GM21360 (cell line): ENCODE data around the gene KLF12.

Source experiments
- ATAC-seq: cut with Tn5 transposase; IDR thresholded peaks from one replicate; pipeline ENCODE4 v1.9.1; 2021; ENCODE audit warnings: mild to moderate bottlenecking, moderate library complexity; ENCODE audit not compliant: unreplicated experiment

KLF12 gene

GRCh38 chr13:74134221-74134776 lies at the start of gene KLF12:
TSS of gene KLF12 (minus strand) at chr13:74134404.
- ATAC-seq, result peak; percentile 62

GRCh38 chr13:74182491-74182890 lies 48.3 kb upstream of the KLF12 start:
- ATAC-seq, result no peak

GRCh38 chr13:74174810-74175209 lies 40.6 kb upstream of the KLF12 start:
- no peak for ATAC-seq

- ATAC-seq, result no peak
Measured at GRCh38 chr13:74173822-74174221, 39.6 kb upstream of the KLF12 start.

- ATAC-seq, result no peak
Measured at GRCh38 chr13:74171641-74172040, 37.4 kb upstream of the KLF12 start.

GRCh38 chr13:74169676-74170075 lies 35.5 kb upstream of the KLF12 start:
- ATAC-seq, result no peak

GRCh38 chr13:74168263-74168675 lies 34.1 kb upstream of the KLF12 start:
- ATAC-seq, result no peak

GRCh38 chr13:74166261-74167004 lies 32.2 kb upstream of the KLF12 start:
- no peak for ATAC-seq

- ATAC-seq, result no peak
Measured at GRCh38 chr13:74162782-74163181, 28.6 kb upstream of the KLF12 start.

- no peak for ATAC-seq
Measured at GRCh38 chr13:74162135-74162534, 27.9 kb upstream of the KLF12 start.

GRCh38 chr13:74158571-74159352 lies 24.6 kb upstream of the KLF12 start:
- no peak for ATAC-seq

- ATAC-seq, result peak; percentile 67
Measured at GRCh38 chr13:74158028-74158427, 23.8 kb upstream of the KLF12 start.

- ATAC-seq, result no peak
Measured at GRCh38 chr13:74154981-74155380, 20.8 kb upstream of the KLF12 start.

GRCh38 chr13:74153316-74153715 lies 19.1 kb upstream of the KLF12 start:
- ATAC-seq, result no peak

GRCh38 chr13:74151859-74152258 lies 17.7 kb upstream of the KLF12 start:
- ATAC-seq, result no peak

GRCh38 chr13:74148352-74148751 lies 14.1 kb upstream of the KLF12 start:
- ATAC-seq, result no peak

- ATAC-seq, result no peak
Measured at GRCh38 chr13:74145249-74145975, 11.2 kb upstream of the KLF12 start.

GRCh38 chr13:74144269-74144668 lies 10.1 kb upstream of the KLF12 start:
- ATAC-seq, result no peak

GRCh38 chr13:74142257-74142656 lies 8.1 kb upstream of the KLF12 start:
- no peak for ATAC-seq

GRCh38 chr13:74138241-74138640 lies 4.0 kb upstream of the KLF12 start:
- ATAC-seq, result no peak

- no peak for ATAC-seq
Measured at GRCh38 chr13:74136084-74136658, 2.0 kb upstream of the KLF12 start.
